Stomach (tissue), 19 donors: ENCODE data around the gene BCKDK. TPM values are rescaled to one million over a fixed set of nuclear protein-coding genes. Genes with fewer than 3 reads are reported as not detected.

Experiments
- DNase-seq, 2 donors: peaks; one replicate each; pipeline versions ENCODE4 v3.0.0 to v3.0.0-alpha.2; 2013 to 2019
- H3K27ac ChIP-seq, 5 donors: fragments of 200-600 bp in 4 of 5; sonication (generic) in 4 of 5; one replicate each; pipeline ENCODE4 v1.5.1; 2013 to 2019; ENCODE audit warnings: mild to moderate bottlenecking in 1 of 5, moderate library complexity in 1 of 5
- H3K27me3 ChIP-seq, 3 donors: fragments of 200-600 bp; sonication (generic); one replicate each; pipeline ENCODE4 v1.5.1; 2017 to 2019; ENCODE audit warnings: mixed run types in 1 of 3
- H3K36me3 ChIP-seq, 4 donors: fragments of 200-600 bp; sonication (generic); 1 replicate in 3 of 4; 2 replicates in 1 of 4; pipeline ENCODE4 v1.5.1; 2016 to 2019
- H3K4me1 ChIP-seq, 4 donors: fragments of 200-600 bp; sonication (generic); one replicate each; pipeline ENCODE4 v1.5.1; 2016 to 2019
- H3K4me3 ChIP-seq, 4 donors: fragments of 200-600 bp; sonication (generic) in 3 of 4; one replicate each; pipeline ENCODE4 v1.5.1; 2016 to 2019; ENCODE audit warnings: mild to moderate bottlenecking in 1 of 4
- H3K9me3 ChIP-seq, 4 donors: fragments of 200-600 bp; sonication (generic); one replicate each; pipeline ENCODE4 v1.5.1; 2016 to 2019
- EP300 ChIP-seq: sonication (generic); formaldehyde crosslinking; IDR thresholded peaks from one replicate; pipeline ENCODE4 v1.6.1; 2017; ENCODE audit warnings: antibody characterized with exemption
- POLR2A ChIP-seq, 4 donors: fragments of 450-650 bp; IDR thresholded peaks; one replicate each; pipeline ENCODE4 v1.6.1; 2016; ENCODE audit warnings: antibody characterized with exemption in 4 of 4, control low read depth in 2 of 4, mild to moderate bottlenecking in 1 of 4, moderate library complexity in 1 of 4
- POLR2AphosphoS5 ChIP-seq, 3 donors: sonication (generic); formaldehyde crosslinking; IDR thresholded peaks; one replicate each; pipeline ENCODE4 v1.6.1; 2016; ENCODE audit warnings: antibody characterized with exemption in 3 of 3
- WGBS, 5 donors: extraction: QIAGEN DNeasy Blood & Tissue Kit in 3 of 5; methylation state at CpG; one replicate each; pipeline versions ENCODE4 v1.1.5 to v1.1.7; 2013 to 2018; 5-methylcytosine and 5-hydroxymethylcytosine counted together
- intact Hi-C: fragments of 100-400 bp; cut with DNase I; formaldehyde crosslinking; loops from one replicate; pipeline ENCODE4 v1.15.1; 2023; ENCODE audit warnings: low total_unique reads
- long read RNA-seq, 10 donors: transcript quantifications; one replicate each; lab custom pipeline, GENCODE V29; 2026
- polyA plus RNA-seq, 3 donors: library from polyadenylated mRNA; stranded (reverse); fragments of 200-250 nt; gene quantifications; one replicate each; pipeline ENCODE4 v1.2.3, GENCODE V29; 2013
- total RNA-seq, 5 donors: library from RNA; depleted of rRNA; stranded (reverse); fragments of >200 nt; gene quantifications; one replicate each; pipeline versions ENCODE4 v1.1.0 to v1.2.3, GENCODE V29; 2014 to 2016
- TF ChIP-seq, protein P1 (sequence below), 7 experiments: fragments of 450-650 bp in 4 of 7; fragments of 200-600 bp in 3 of 7; sonication (generic) in 3 of 7; IDR thresholded peaks; one replicate each; pipeline ENCODE4 v1.5.1; 2016 to 2019; ENCODE audit warnings: antibody characterized with exemption in 7 of 7, control low read depth in 2 of 7, mild to moderate bottlenecking in 1 of 7
- donor health status: healthy with polysubstance abuse.
- donor health status: Bipolar disorder and iron deficiency.
- donor health status: healthy.

BCKDK gene
- total RNA-seq = 100 to 1,000 TPM in 1 of 5 donors, 10 to 100 TPM in 4; 11.0 to 197 (median 58.3) TPM
- polyA plus RNA-seq = 10 to 100 TPM; 27.4 to 40.9 (median 34.0) TPM
- long read RNA-seq, donor 1, transcript BCKDK-201 (12 exons, 2,128 nt) = major isoform, 5 of 5 reads
- long read RNA-seq, donor 1, partial matches to known transcripts = 0 of 5 reads
- long read RNA-seq, donor 1, other reads (novel, unspliced or antisense) = 0 of 5 reads
- long read RNA-seq, donor 2, transcript BCKDK-201 (12 exons, 2,128 nt) = major isoform, 5 of 7 reads
- long read RNA-seq, donor 2, partial matches to known transcripts = 0 of 7 reads
- long read RNA-seq, donor 2, other reads (novel, unspliced or antisense) = 0 of 7 reads
- long read RNA-seq, donor 3, partial matches to known transcripts = 0 of 2 reads
- long read RNA-seq, donor 3, other reads (novel, unspliced or antisense) = 0 of 2 reads
- long read RNA-seq, donor 4, partial matches to known transcripts = 0 of 1 reads
- long read RNA-seq, donor 4, other reads (novel, unspliced or antisense) = 0 of 1 reads
- long read RNA-seq, donor 5, transcript BCKDK-201 (12 exons, 2,128 nt) = major isoform, 7 of 11 reads
- long read RNA-seq, donor 5, partial matches to known transcripts = 0 of 11 reads
- long read RNA-seq, donor 5, other reads (novel, unspliced or antisense) = 0 of 11 reads
- long read RNA-seq, donor 6, transcript BCKDK-201 (12 exons, 2,128 nt) = major isoform, 18 of 30 reads
- long read RNA-seq, donor 6, partial matches to known transcripts = 8 of 30 reads
- long read RNA-seq, donor 6, other reads (novel, unspliced or antisense) = 0 of 30 reads
- long read RNA-seq, donor 7, transcript BCKDK-201 (12 exons, 2,128 nt) = major isoform, 6 of 13 reads
- long read RNA-seq, donor 7, partial matches to known transcripts = 6 of 13 reads
- long read RNA-seq, donor 7, other reads (novel, unspliced or antisense) = 0 of 13 reads
- long read RNA-seq, donor 8, transcript BCKDK-201 (12 exons, 2,128 nt) = major isoform, 7 of 10 reads
- long read RNA-seq, donor 8, partial matches to known transcripts = 0 of 10 reads
- long read RNA-seq, donor 8, other reads (novel, unspliced or antisense) = 0 of 10 reads
- long read RNA-seq, donor 9, transcript BCKDK-201 (12 exons, 2,128 nt) = major isoform, 9 of 9 reads
- long read RNA-seq, donor 9, partial matches to known transcripts = 0 of 9 reads
- long read RNA-seq, donor 9, other reads (novel, unspliced or antisense) = 0 of 9 reads
- long read RNA-seq, donor 10, partial matches to known transcripts = 0 of 5 reads
- long read RNA-seq, donor 10, other reads (novel, unspliced or antisense) = 0 of 5 reads

DNA sequence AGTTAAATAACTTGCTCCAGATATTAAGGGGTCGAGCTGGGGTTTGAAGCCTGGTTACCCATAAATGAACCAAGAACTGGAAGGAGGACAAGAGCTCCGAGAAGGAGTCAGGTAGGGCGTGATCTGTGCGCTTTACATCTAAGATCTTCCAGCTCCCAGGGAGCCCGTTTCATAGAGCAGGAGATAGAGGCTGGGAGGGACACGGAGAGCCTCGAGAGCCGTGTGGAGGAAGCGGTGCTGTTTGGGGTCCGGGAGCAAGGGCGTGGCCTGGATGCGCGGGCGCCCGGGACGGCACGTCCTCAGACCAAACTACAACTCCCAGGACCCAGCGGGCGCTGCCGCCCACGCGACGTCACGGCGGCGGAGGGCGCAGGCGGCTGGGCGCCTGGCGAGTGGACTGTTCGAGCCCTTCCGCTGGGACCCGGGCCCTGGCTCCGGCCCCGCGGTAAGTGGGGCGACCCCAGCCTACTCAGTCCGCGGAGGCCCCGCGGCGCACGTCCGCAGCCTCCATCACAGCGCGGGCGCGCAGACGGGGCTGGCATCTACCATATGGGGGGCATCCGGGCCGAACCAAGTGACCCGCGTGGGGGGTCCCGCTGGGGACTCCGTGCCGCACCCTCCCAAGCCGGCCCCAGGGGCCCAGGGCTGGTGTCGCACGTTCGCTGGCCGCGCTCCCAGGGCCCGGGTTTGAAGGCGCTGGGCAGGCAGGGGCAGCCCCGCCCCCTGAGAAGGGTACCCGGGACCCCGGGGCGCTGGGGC, at the start of gene BCKDK:
BCKDK (plus strand) TSS at position 352 of the 759 bp plus-strand sequence. CDS start 838 bp downstream, outside the sequence.
- Histone ChIP-seq H3K9me3 (no peaks in the 10 kb centered on the region), H3K27ac (peak within 1 kb of the TSS; percentile 88 to 96 (median 95)), H3K36me3 (peaks cover 35 to 40% (median 38%) of the 10 kb centered on the region in 4 donors), H3K4me3 (peak within 1 kb of the TSS; percentile 70 to 99 (median 94)), H3K27me3 (no peaks in the 10 kb centered on the region), H3K4me1 (peaks cover 27 to 52% (median 39%) of the 10 kb centered on the region in 4 donors)
- intact Hi-C loops = no loop called here
- peak; percentile 73 to 91 for DNase-seq
- TF ChIP-seq POLR2A (IDR thresholded peaks at IDR 0.05) (no peak), POLR2AphosphoS5 (IDR thresholded peaks at IDR 0.05) (peak in 2 of 3 donors; percentile 69 to 82), EP300 (no peak)
- TF ChIP-seq, protein P1, sequence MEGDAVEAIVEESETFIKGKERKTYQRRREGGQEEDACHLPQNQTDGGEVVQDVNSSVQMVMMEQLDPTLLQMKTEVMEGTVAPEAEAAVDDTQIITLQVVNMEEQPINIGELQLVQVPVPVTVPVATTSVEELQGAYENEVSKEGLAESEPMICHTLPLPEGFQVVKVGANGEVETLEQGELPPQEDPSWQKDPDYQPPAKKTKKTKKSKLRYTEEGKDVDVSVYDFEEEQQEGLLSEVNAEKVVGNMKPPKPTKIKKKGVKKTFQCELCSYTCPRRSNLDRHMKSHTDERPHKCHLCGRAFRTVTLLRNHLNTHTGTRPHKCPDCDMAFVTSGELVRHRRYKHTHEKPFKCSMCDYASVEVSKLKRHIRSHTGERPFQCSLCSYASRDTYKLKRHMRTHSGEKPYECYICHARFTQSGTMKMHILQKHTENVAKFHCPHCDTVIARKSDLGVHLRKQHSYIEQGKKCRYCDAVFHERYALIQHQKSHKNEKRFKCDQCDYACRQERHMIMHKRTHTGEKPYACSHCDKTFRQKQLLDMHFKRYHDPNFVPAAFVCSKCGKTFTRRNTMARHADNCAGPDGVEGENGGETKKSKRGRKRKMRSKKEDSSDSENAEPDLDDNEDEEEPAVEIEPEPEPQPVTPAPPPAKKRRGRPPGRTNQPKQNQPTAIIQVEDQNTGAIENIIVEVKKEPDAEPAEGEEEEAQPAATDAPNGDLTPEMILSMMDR (IDR thresholded peaks at IDR 0.05) = no peak
- 3 to 15% (median 4%) methylated on average over 13 to 68 of the region's 68 CpGs for WGBS, 5 donors

- Histone ChIP-seq H3K27ac (no peak overlapping the region), H3K4me1 (peaks cover 10 to 39% (median 14%) of the 10 kb centered on the region in 4 donors), H3K9me3 (no peaks in the 10 kb centered on the region), H3K36me3 (peaks cover 19 to 59% (median 42%) of the 10 kb centered on the region in 4 donors), H3K27me3 (no peaks in the 10 kb centered on the region), H3K4me3 (no peak overlapping the region)
- intact Hi-C loops = no loop called here
- WGBS, 5 donors = 94 to 97% (median 95%) methylated on average over 34 to 42 of the region's 42 CpGs
- TF ChIP-seq EP300 = no peak
- TF ChIP-seq, protein P1 (IDR thresholded peaks at IDR 0.05) = no peak
- no peak for TF ChIP-seq POLR2AphosphoS5 (IDR thresholded peaks at IDR 0.05)
- no peak for TF ChIP-seq POLR2A (IDR thresholded peaks at IDR 0.05)
- DNase-seq = no peak
Measured at GRCh38 chr16:31061126-31061812, 46.9 kb upstream of the BCKDK start.

- Histone ChIP-seq H3K9me3 (no peaks in the 10 kb centered on the region), H3K27me3 (no peaks in the 10 kb centered on the region), H3K4me1 (peaks cover 10 to 40% (median 14%) of the 10 kb centered on the region in 4 donors), H3K27ac (no peak overlapping the region), H3K36me3 (peaks cover 19 to 59% (median 42%) of the 10 kb centered on the region in 4 donors), H3K4me3 (no peak overlapping the region)
- TF ChIP-seq, protein P1 (IDR thresholded peaks at IDR 0.05) = no peak
- TF ChIP-seq POLR2A (IDR thresholded peaks at IDR 0.05) (no peak), EP300 (no peak)
- intact Hi-C loops = no loop called here
- 96 to 98% (median 97%) methylated on average over 37 to 54 of the region's 54 CpGs for WGBS, 5 donors
- no peak for DNase-seq
Measured at GRCh38 chr16:31061813-31062440, 46.3 kb upstream of the BCKDK start.
